Liver (tissue), 9 donors: ENCODE measurements around the gene ANO4. TPM values are rescaled to one million over a fixed set of nuclear protein-coding genes. Genes with fewer than 3 reads are reported as not detected.

Experiments used
- DNase-seq: peaks from one replicate; pipeline ENCODE4 v3.0.0-alpha.2; 2017; ENCODE audit warnings: low spot score
- H3K27ac ChIP-seq, 2 donors: one replicate each; pipeline ENCODE4 v1.7.0; 2013; ENCODE audit warnings: inconsistent platforms in 2 of 2, low read length in 2 of 2, control low read depth in 1 of 2, low read depth in 1 of 2, mild to moderate bottlenecking in 1 of 2
- H3K27me3 ChIP-seq, 4 donors: one replicate each; pipeline versions ENCODE4 v1.6.1 to v1.7.0; 2013; ENCODE audit warnings: low read length in 3 of 4, inconsistent platforms in 1 of 4, mild to moderate bottlenecking in 1 of 4, moderate library complexity in 1 of 4; ENCODE audit not compliant: control insufficient read depth in 4 of 4, insufficient read depth in 4 of 4
- H3K36me3 ChIP-seq, 4 donors: one replicate each; pipeline versions ENCODE4 v1.6.1 to v1.7.0; 2013; ENCODE audit warnings: low read length in 3 of 4, mild to moderate bottlenecking in 3 of 4, low read depth in 1 of 4, moderate library complexity in 1 of 4; ENCODE audit not compliant: control insufficient read depth in 4 of 4, insufficient read depth in 3 of 4
- H3K4me1 ChIP-seq, 4 donors: one replicate each; pipeline versions ENCODE4 v1.6.1 to v1.7.0; 2013; ENCODE audit warnings: low read length in 3 of 4, mild to moderate bottlenecking in 3 of 4, moderate library complexity in 1 of 4; ENCODE audit not compliant: control insufficient read depth in 4 of 4, insufficient read depth in 4 of 4
- H3K4me3 ChIP-seq, 3 donors: one replicate each; pipeline versions ENCODE4 v1.6.1 to v1.7.0; 2013; ENCODE audit warnings: low read length in 3 of 3, control low read depth in 1 of 3, low read depth in 1 of 3, mild to moderate bottlenecking in 1 of 3
- H3K9ac ChIP-seq, 2 donors: one replicate each; pipeline ENCODE4 v1.7.0; 2013; ENCODE audit warnings: low read length in 2 of 2, mild to moderate bottlenecking in 2 of 2, moderate library complexity in 2 of 2, control low read depth in 1 of 2, low read depth in 1 of 2
- H3K9me3 ChIP-seq, 4 donors: one replicate each; pipeline versions ENCODE4 v1.6.1 to v1.7.0; 2013; ENCODE audit warnings: low read length in 3 of 4; ENCODE audit not compliant: control insufficient read depth in 4 of 4
- CTCF ChIP-seq: fragments of 150-350 bp; IDR thresholded peaks from 2 replicates; pipeline ENCODE4 v1.5.1; 2017; ENCODE audit warnings: improper control_type of control experiment, low read depth, low read length; ENCODE audit not compliant: missing input control
- EGR1 ChIP-seq, 2 donors: IDR thresholded peaks; 2 replicates each; pipeline ENCODE4 v1.6.1; 2016 to 2018; ENCODE audit warnings: antibody characterized with exemption in 2 of 2, low read depth in 2 of 2
- FOXA1 ChIP-seq: IDR thresholded peaks from 2 replicates; pipeline ENCODE4 v1.6.1; 2016; ENCODE audit warnings: antibody characterized with exemption
- FOXA2 ChIP-seq: IDR thresholded peaks from 2 replicates; pipeline ENCODE4 v1.6.1; 2016; ENCODE audit warnings: antibody characterized with exemption
- GABPA ChIP-seq, 2 donors: IDR thresholded peaks in 1 of 2; conservative IDR thresholded peaks in 1 of 2; 2 replicates each; pipeline ENCODE4 v1.6.1; 2016; ENCODE audit warnings: antibody characterized with exemption in 2 of 2, mild to moderate bottlenecking in 1 of 2, moderate library complexity in 1 of 2
- HNF4A ChIP-seq, 2 donors: conservative IDR thresholded peaks; 2 replicates each; pipeline ENCODE4 v1.6.1; 2016; ENCODE audit warnings: antibody characterized with exemption in 2 of 2, mild to moderate bottlenecking in 2 of 2
- HNF4G ChIP-seq: IDR thresholded peaks from 2 replicates; pipeline ENCODE4 v1.6.1; 2016; ENCODE audit warnings: antibody characterized with exemption
- JUND ChIP-seq, 2 donors: IDR thresholded peaks; 2 replicates each; pipeline ENCODE4 v1.6.1; 2016; ENCODE audit warnings: antibody characterized with exemption in 2 of 2
- MAX ChIP-seq: IDR thresholded peaks from 2 replicates; pipeline ENCODE4 v1.6.1; 2016; ENCODE audit warnings: antibody characterized with exemption
- NR2F2 ChIP-seq: IDR thresholded peaks from 2 replicates; pipeline ENCODE4 v1.6.1; 2016; ENCODE audit warnings: antibody characterized with exemption
- RAD21 ChIP-seq, 2 donors: IDR thresholded peaks; 2 replicates each; pipeline ENCODE4 v1.6.1; 2016; ENCODE audit warnings: antibody characterized with exemption in 2 of 2, mild to moderate bottlenecking in 2 of 2
- RXRA ChIP-seq, 2 donors: IDR thresholded peaks; 2 replicates each; pipeline ENCODE4 v1.6.1; 2017 to 2018; ENCODE audit warnings: antibody characterized with exemption in 2 of 2, mild to moderate bottlenecking in 1 of 2
- SP1 ChIP-seq: IDR thresholded peaks from 2 replicates; pipeline ENCODE4 v1.6.1; 2018; ENCODE audit warnings: antibody characterized with exemption, mild to moderate bottlenecking
- TAF1 ChIP-seq: conservative IDR thresholded peaks from 2 replicates; pipeline ENCODE4 v1.6.1; 2016; ENCODE audit warnings: antibody characterized with exemption, mild to moderate bottlenecking
- YY1 ChIP-seq: IDR thresholded peaks from 2 replicates; pipeline ENCODE4 v1.6.1; 2016; ENCODE audit warnings: antibody characterized with exemption, mild to moderate bottlenecking
- WGBS: extraction: QIAGEN DNeasy Blood & Tissue Kit; methylation state at CpG from one replicate; pipeline ENCODE4 v1.1.7; 2013; 5-methylcytosine and 5-hydroxymethylcytosine counted together
- polyA plus RNA-seq, 2 donors: library from polyadenylated mRNA; stranded (reverse) in 1 of 2; unstranded in 1 of 2; fragments of 200-250 nt in 1 of 2; fragments of >200 nt in 1 of 2; fragmentation: Nextera tagmentation in 1 of 2; extraction: Ambion mirVana in 1 of 2; gene quantifications; one replicate each; pipeline versions ENCODE4 v1.2.1 to v1.2.3, GENCODE V29; 2013 to 2015
- total RNA-seq, 2 donors: library from RNA; depleted of rRNA; stranded (reverse); fragments of >200 nt; gene quantifications; one replicate each; pipeline ENCODE4 v1.2.3, GENCODE V29; 2014
- TF ChIP-seq, protein P1 (sequence below): IDR thresholded peaks from 2 replicates; pipeline ENCODE4 v1.6.1; 2016; ENCODE audit warnings: antibody characterized with exemption
- TF ChIP-seq, protein P2 (sequence below): IDR thresholded peaks from 2 replicates; pipeline ENCODE4 v1.6.1; 2016; ENCODE audit warnings: antibody characterized with exemption
- TF ChIP-seq, protein P3 (sequence below): IDR thresholded peaks from 2 replicates; pipeline ENCODE4 v1.6.1; 2016; ENCODE audit warnings: antibody characterized with exemption, mild to moderate bottlenecking
- donor health status: healthy.
- donor health status: healthy.
- donor health status: healthy.
- donor health status: healthy.
- donor health status: healthy.

ANO4 gene
- total and polyA plus RNA-seq, 4 donors: 0.08 to 2.2 (median 0.17) TPM; not detected in 1

DNA sequence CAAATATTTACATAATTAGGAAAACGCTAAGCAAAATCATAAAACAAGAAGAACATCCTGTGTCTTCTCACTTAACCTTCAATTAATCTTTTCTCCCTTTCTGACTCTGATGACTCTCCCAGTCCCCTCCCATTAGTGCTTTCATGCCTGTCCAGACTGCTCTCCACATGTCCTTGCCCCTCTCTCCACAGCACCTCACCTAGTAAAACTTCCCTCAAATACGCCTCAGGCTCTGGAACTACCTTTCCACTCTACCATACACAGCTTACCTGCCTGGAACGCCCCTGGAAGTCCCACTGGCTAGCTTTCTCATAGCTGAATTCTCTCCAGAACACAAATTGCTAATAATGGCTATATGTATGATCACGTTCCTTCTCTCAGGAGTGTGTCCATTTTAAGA lies 370.7 kb downstream of the ANO4 start:
- Histone ChIP-seq H3K9ac (no peak overlapping the region), H3K9me3 (no peaks in the 10 kb centered on the region), H3K36me3 (peaks cover 0 to 2% (median 0%) of the 10 kb centered on the region in 4 donors), H3K4me1 (no peaks in the 10 kb centered on the region), H3K27me3 (peaks cover 0 to 5% (median 0%) of the 10 kb centered on the region in 4 donors), H3K4me3 (no peak overlapping the region), H3K27ac (no peak overlapping the region)
- no peak for DNase-seq
- WGBS: 62% methylated on average over 4 of the region's 4 CpGs
- TF ChIP-seq HNF4A (conservative IDR thresholded peaks at IDR 0.05) (no peak), JUND (IDR thresholded peaks at IDR 0.05) (no peak)

GRCh38 chr12:101166866-101167265 lies 372.3 kb downstream of the ANO4 start:
- no peak overlapping the region for H3K4me3 ChIP-seq
- no peak overlapping the region for H3K9ac ChIP-seq
- no peaks in the 10 kb centered on the region for H3K9me3 ChIP-seq
- peaks cover 0 to 2% (median 0%) of the 10 kb centered on the region in 4 donors for H3K36me3 ChIP-seq
- peaks cover 0 to 9% (median 0%) of the 10 kb centered on the region in 4 donors for H3K27me3 ChIP-seq
- H3K27ac ChIP-seq: no peak overlapping the region
- no peaks in the 10 kb centered on the region for H3K4me1 ChIP-seq
- TF ChIP-seq HNF4G (no peak), YY1 (no peak), SP1 (no peak), NR2F2 (no peak), GABPA (IDR thresholded peaks at IDR 0.05 in 1 of 2, conservative IDR thresholded peaks at IDR 0.05 in 1 of 2) (no peak), FOXA1 (no peak), TAF1 (no peak), RXRA (IDR thresholded peaks at IDR 0.05) (no peak), FOXA2 (no peak), MAX (no peak), HNF4A (conservative IDR thresholded peaks at IDR 0.05) (no peak), EGR1 (IDR thresholded peaks at IDR 0.05; ENCODE audit: low read depth in 2 of 2) (no peak), RAD21 (IDR thresholded peaks at IDR 0.05) (no peak), CTCF (no peak), JUND (IDR thresholded peaks at IDR 0.05) (no peak)
- TF ChIP-seq, protein P1, sequence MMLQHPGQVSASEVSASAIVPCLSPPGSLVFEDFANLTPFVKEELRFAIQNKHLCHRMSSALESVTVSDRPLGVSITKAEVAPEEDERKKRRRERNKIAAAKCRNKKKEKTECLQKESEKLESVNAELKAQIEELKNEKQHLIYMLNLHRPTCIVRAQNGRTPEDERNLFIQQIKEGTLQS: no peak
- TF ChIP-seq, protein P2, sequence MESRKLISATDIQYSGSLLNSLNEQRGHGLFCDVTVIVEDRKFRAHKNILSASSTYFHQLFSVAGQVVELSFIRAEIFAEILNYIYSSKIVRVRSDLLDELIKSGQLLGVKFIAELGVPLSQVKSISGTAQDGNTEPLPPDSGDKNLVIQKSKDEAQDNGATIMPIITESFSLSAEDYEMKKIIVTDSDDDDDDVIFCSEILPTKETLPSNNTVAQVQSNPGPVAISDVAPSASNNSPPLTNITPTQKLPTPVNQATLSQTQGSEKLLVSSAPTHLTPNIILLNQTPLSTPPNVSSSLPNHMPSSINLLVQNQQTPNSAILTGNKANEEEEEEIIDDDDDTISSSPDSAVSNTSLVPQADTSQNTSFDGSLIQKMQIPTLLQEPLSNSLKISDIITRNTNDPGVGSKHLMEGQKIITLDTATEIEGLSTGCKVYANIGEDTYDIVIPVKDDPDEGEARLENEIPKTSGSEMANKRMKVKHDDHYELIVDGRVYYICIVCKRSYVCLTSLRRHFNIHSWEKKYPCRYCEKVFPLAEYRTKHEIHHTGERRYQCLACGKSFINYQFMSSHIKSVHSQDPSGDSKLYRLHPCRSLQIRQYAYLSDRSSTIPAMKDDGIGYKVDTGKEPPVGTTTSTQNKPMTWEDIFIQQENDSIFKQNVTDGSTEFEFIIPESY: no peak
- TF ChIP-seq, protein P3, sequence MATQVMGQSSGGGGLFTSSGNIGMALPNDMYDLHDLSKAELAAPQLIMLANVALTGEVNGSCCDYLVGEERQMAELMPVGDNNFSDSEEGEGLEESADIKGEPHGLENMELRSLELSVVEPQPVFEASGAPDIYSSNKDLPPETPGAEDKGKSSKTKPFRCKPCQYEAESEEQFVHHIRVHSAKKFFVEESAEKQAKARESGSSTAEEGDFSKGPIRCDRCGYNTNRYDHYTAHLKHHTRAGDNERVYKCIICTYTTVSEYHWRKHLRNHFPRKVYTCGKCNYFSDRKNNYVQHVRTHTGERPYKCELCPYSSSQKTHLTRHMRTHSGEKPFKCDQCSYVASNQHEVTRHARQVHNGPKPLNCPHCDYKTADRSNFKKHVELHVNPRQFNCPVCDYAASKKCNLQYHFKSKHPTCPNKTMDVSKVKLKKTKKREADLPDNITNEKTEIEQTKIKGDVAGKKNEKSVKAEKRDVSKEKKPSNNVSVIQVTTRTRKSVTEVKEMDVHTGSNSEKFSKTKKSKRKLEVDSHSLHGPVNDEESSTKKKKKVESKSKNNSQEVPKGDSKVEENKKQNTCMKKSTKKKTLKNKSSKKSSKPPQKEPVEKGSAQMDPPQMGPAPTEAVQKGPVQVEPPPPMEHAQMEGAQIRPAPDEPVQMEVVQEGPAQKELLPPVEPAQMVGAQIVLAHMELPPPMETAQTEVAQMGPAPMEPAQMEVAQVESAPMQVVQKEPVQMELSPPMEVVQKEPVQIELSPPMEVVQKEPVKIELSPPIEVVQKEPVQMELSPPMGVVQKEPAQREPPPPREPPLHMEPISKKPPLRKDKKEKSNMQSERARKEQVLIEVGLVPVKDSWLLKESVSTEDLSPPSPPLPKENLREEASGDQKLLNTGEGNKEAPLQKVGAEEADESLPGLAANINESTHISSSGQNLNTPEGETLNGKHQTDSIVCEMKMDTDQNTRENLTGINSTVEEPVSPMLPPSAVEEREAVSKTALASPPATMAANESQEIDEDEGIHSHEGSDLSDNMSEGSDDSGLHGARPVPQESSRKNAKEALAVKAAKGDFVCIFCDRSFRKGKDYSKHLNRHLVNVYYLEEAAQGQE: no peak
- WGBS: 58% methylated on average over 5 of the region's 5 CpGs
- DNase-seq: no peak
